SU-DHL-6 (cell line): Measurements from ENCODE around the gene RPUSD4.

ENCODE experiments used
- EZH2phosphoT487 ChIP-seq: fragments of 200-600 bp; sonication (generic), shearing (Covaris generic); conservative IDR thresholded peaks from 2 replicates; pipeline ENCODE4 v1.6.1; 2018; ENCODE audit warnings: mild to moderate bottlenecking, antibody characterized with exemption, low read length, moderate library complexity, mixed read lengths
- TF ChIP-seq, protein P1 (sequence below): fragments of 200-600 bp; sonication (generic); IDR thresholded peaks from one replicate; pipeline ENCODE4 v1.5.1; 2017; ENCODE audit warnings: antibody characterized with exemption, mild to moderate bottlenecking, low read length, moderate library complexity; ENCODE audit not compliant: insufficient read depth, poor library complexity, severe bottlenecking

DNA sequence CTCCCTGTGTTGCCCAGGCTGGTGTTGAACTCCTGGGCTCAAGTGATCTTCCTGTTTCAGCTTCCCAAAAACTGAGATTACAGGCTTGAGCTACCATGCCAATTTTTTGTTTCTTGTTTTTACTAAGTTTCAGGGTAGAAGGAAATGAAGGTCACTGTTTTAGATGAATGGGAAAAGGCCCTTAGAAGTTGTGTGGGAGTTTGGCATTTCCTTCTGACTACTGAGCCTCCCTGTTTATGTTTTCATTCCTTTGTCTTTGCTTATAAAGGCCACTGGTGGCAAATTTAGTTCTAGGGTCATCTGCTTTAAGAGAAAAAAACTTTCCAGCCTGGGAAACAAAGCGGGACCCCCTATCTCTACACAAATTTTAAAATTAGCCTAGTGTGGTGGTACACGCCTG lies 35.2 kb upstream of the RPUSD4 start:
- TF ChIP-seq, protein P1, sequence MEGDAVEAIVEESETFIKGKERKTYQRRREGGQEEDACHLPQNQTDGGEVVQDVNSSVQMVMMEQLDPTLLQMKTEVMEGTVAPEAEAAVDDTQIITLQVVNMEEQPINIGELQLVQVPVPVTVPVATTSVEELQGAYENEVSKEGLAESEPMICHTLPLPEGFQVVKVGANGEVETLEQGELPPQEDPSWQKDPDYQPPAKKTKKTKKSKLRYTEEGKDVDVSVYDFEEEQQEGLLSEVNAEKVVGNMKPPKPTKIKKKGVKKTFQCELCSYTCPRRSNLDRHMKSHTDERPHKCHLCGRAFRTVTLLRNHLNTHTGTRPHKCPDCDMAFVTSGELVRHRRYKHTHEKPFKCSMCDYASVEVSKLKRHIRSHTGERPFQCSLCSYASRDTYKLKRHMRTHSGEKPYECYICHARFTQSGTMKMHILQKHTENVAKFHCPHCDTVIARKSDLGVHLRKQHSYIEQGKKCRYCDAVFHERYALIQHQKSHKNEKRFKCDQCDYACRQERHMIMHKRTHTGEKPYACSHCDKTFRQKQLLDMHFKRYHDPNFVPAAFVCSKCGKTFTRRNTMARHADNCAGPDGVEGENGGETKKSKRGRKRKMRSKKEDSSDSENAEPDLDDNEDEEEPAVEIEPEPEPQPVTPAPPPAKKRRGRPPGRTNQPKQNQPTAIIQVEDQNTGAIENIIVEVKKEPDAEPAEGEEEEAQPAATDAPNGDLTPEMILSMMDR, result no peak
- TF ChIP-seq EZH2phosphoT487, result no peak
